ENCODE measurements around the gene POLD1. TPM values are rescaled to one million over a fixed set of nuclear protein-coding genes. Genes with fewer than 3 reads are reported as not detected.
"Not testable (repeated sequence)": the region's sequence is repeated elsewhere in the genome, so short reads cannot be mapped to it uniquely, and the experiment has no call there.

The POLD1 gene
- total RNA-seq, 1 donor from 2014 or later, result 19.8 TPM

DNA sequence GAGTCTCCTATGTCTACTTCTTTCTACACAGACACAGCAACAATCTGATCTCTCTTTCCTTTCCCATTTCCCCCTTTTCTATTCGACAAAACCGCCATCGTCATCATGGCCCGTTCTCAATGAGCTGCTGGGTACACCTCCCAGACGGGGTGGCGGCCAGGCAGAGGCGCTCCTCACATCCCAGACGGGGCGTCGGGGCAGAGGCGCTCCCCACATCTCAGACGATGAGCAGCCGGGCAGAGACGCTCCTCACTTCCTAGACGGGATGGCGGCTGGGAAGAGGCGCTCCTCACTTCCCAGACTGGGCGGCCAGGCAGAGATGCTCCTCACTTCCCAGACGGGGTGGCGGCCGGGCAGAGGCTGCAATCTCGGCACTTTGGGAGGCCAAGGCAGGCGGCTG lies 6.8 kb downstream of the POLD1 start:
- not testable (repeated sequence) for H3K27me3 ChIP-seq (ENCODE audit: control insufficient read depth in 3 of 3, insufficient read depth in 3 of 3, low read length in 3 of 3); H3K4me1 ChIP-seq (ENCODE audit: control insufficient read depth in 3 of 3, insufficient read depth in 3 of 3, low read length in 3 of 3); H3K36me3 ChIP-seq (ENCODE audit: control insufficient read depth in 3 of 3, insufficient read depth in 3 of 3, low read length in 3 of 3); H3K9ac ChIP-seq (ENCODE audit: low read depth in 1 of 3, low read length in 3 of 3); H3K27ac ChIP-seq (ENCODE audit: low read depth, low read length); H3K4me3 ChIP-seq (ENCODE audit: low read length in 3 of 3); H3K9me3 ChIP-seq (ENCODE audit: control insufficient read depth in 3 of 3, low read length in 3 of 3)

GRCh38 chr19:50392759-50393158 lies 8.6 kb downstream of the POLD1 start:
- H3K4me1 ChIP-seq (ENCODE audit: control insufficient read depth in 3 of 3, insufficient read depth in 3 of 3, low read length in 3 of 3), result no peaks in the 10 kb centered on the region
- no peak overlapping the region for H3K9ac ChIP-seq (ENCODE audit: low read depth in 1 of 3, low read length in 3 of 3)
- H3K27ac ChIP-seq (ENCODE audit: low read depth, low read length), result no peak overlapping the region
- H3K4me3 ChIP-seq (ENCODE audit: low read length in 3 of 3), result no peak overlapping the region
- H3K36me3 ChIP-seq (ENCODE audit: control insufficient read depth in 3 of 3, insufficient read depth in 3 of 3, low read length in 3 of 3), result peaks cover 0 to 2% (median under 1%) of the 10 kb centered on the region in 3 donors
- no peaks in the 10 kb centered on the region for H3K27me3 ChIP-seq (ENCODE audit: control insufficient read depth in 3 of 3, insufficient read depth in 3 of 3, low read length in 3 of 3)
- no peaks in the 10 kb centered on the region for H3K9me3 ChIP-seq (ENCODE audit: control insufficient read depth in 3 of 3, low read length in 3 of 3)

DNA sequence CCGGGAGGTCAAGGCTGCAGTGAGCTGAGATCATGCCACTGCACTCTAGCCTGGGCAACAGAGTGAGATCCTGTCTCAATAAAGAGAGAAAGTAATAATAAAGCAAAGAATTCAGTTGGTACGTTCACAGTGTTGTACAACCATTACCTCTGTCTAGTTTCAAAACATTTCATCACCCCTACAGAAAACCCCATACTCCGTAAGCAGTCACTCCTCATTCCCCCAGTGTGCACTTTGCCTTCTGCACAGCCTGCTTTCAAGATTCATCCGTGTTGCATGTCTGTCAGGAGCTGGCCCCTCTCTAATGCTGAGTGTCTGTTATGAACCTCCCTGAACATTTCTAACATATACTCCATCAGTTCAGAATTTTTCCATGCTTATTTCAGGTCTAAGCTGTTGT lies 9.4 kb downstream of the POLD1 start:
- H3K4me3 ChIP-seq (ENCODE audit: low read length in 3 of 3), result no peak overlapping the region
- no peaks in the 10 kb centered on the region for H3K36me3 ChIP-seq (ENCODE audit: control insufficient read depth in 3 of 3, insufficient read depth in 3 of 3, low read length in 3 of 3)
- H3K27me3 ChIP-seq (ENCODE audit: control insufficient read depth in 3 of 3, insufficient read depth in 3 of 3, low read length in 3 of 3), result no peaks in the 10 kb centered on the region
- no peak overlapping the region for H3K9ac ChIP-seq (ENCODE audit: low read depth in 1 of 3, low read length in 3 of 3)
- H3K27ac ChIP-seq (ENCODE audit: low read depth, low read length), result no peak overlapping the region
- H3K9me3 ChIP-seq (ENCODE audit: control insufficient read depth in 3 of 3, low read length in 3 of 3), result no peaks in the 10 kb centered on the region
- no peaks in the 10 kb centered on the region for H3K4me1 ChIP-seq (ENCODE audit: control insufficient read depth in 3 of 3, insufficient read depth in 3 of 3, low read length in 3 of 3)

GRCh38 chr19:50394017-50394416 lies 9.9 kb downstream of the POLD1 start:
- Histone ChIP-seq H3K9me3 (ENCODE audit: control insufficient read depth in 3 of 3, low read length in 3 of 3) (no peaks in the 10 kb centered on the region), H3K4me3 (ENCODE audit: low read length in 3 of 3) (no peak overlapping the region), H3K36me3 (ENCODE audit: control insufficient read depth in 3 of 3, insufficient read depth in 3 of 3, low read length in 3 of 3) (no peaks in the 10 kb centered on the region), H3K27me3 (ENCODE audit: control insufficient read depth in 3 of 3, insufficient read depth in 3 of 3, low read length in 3 of 3) (no peaks in the 10 kb centered on the region), H3K4me1 (ENCODE audit: control insufficient read depth in 3 of 3, insufficient read depth in 3 of 3, low read length in 3 of 3) (no peaks in the 10 kb centered on the region), H3K9ac (ENCODE audit: low read depth in 1 of 3, low read length in 3 of 3) (no peak overlapping the region), H3K27ac (ENCODE audit: low read depth, low read length) (no peak overlapping the region)

GRCh38 chr19:50398675-50399367 lies 14.7 kb downstream of the POLD1 start:
- H3K4me1 ChIP-seq (ENCODE audit: control insufficient read depth in 3 of 3, insufficient read depth in 3 of 3, low read length in 3 of 3), result no peaks in the 10 kb centered on the region
- no peaks in the 10 kb centered on the region for H3K27me3 ChIP-seq (ENCODE audit: control insufficient read depth in 3 of 3, insufficient read depth in 3 of 3, low read length in 3 of 3)
- peaks cover 0 to 3% (median 2%) of the 10 kb centered on the region in 3 donors for H3K36me3 ChIP-seq (ENCODE audit: control insufficient read depth in 3 of 3, insufficient read depth in 3 of 3, low read length in 3 of 3)
- H3K4me3 ChIP-seq (ENCODE audit: low read length in 3 of 3), result no peak overlapping the region
- H3K9ac ChIP-seq (ENCODE audit: low read depth in 1 of 3, low read length in 3 of 3), result no peak overlapping the region
- no peak overlapping the region for H3K27ac ChIP-seq (ENCODE audit: low read depth, low read length)
- H3K9me3 ChIP-seq (ENCODE audit: control insufficient read depth in 3 of 3, low read length in 3 of 3), result no peaks in the 10 kb centered on the region

DNA sequence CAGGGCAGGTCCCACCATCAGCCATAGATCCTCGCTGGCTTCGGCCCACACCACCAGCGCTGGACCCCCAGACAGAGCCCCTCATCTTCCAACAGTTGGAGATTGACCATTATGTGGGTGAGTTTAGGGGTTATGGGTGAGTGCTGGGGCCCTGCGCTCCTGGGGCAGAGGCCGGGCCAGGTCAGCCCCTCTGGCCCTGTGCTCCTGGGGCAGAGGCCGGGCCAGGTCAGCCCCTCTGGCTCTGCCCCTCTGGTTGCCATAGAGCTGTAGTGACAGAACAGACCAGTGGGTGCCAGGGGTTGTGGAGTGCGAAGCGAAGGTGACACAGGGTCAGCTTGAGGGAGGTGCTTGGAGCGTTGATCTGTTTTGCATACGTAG lies 15.2 kb downstream of the POLD1 start:
- Histone ChIP-seq H3K4me1 (ENCODE audit: control insufficient read depth in 3 of 3, insufficient read depth in 3 of 3, low read length in 3 of 3) (no peaks in the 10 kb centered on the region), H3K4me3 (ENCODE audit: low read length in 3 of 3) (no peak overlapping the region), H3K27me3 (ENCODE audit: control insufficient read depth in 3 of 3, insufficient read depth in 3 of 3, low read length in 3 of 3) (no peaks in the 10 kb centered on the region), H3K27ac (ENCODE audit: low read depth, low read length) (no peak overlapping the region), H3K36me3 (ENCODE audit: control insufficient read depth in 3 of 3, insufficient read depth in 3 of 3, low read length in 3 of 3) (peaks cover 0 to 5% (median 2%) of the 10 kb centered on the region in 3 donors), H3K9ac (ENCODE audit: low read depth in 1 of 3, low read length in 3 of 3) (no peak overlapping the region), H3K9me3 (ENCODE audit: control insufficient read depth in 3 of 3, low read length in 3 of 3) (no peaks in the 10 kb centered on the region)

- Histone ChIP-seq H3K9ac (ENCODE audit: low read depth in 1 of 3, low read length in 3 of 3) (no peak overlapping the region), H3K4me3 (ENCODE audit: low read length in 3 of 3) (no peak overlapping the region), H3K9me3 (ENCODE audit: control insufficient read depth in 3 of 3, low read length in 3 of 3) (no peaks in the 10 kb centered on the region), H3K27me3 (ENCODE audit: control insufficient read depth in 3 of 3, insufficient read depth in 3 of 3, low read length in 3 of 3) (no peaks in the 10 kb centered on the region), H3K36me3 (ENCODE audit: control insufficient read depth in 3 of 3, insufficient read depth in 3 of 3, low read length in 3 of 3) (peaks cover 5 to 6% (median 6%) of the 10 kb centered on the region in 3 donors), H3K27ac (ENCODE audit: low read depth, low read length) (no peak overlapping the region), H3K4me1 (ENCODE audit: control insufficient read depth in 3 of 3, insufficient read depth in 3 of 3, low read length in 3 of 3) (no peaks in the 10 kb centered on the region)
Measured at GRCh38 chr19:50401605-50402450, 17.7 kb downstream of the POLD1 start.

GRCh38 chr19:50402544-50403301 lies 18.6 kb downstream of the POLD1 start:
- no peak overlapping the region for H3K27ac ChIP-seq (ENCODE audit: low read depth, low read length)
- H3K36me3 ChIP-seq (ENCODE audit: control insufficient read depth in 3 of 3, insufficient read depth in 3 of 3, low read length in 3 of 3), result peaks cover 6 to 9% (median 7%) of the 10 kb centered on the region in 3 donors
- no peaks in the 10 kb centered on the region for H3K27me3 ChIP-seq (ENCODE audit: control insufficient read depth in 3 of 3, insufficient read depth in 3 of 3, low read length in 3 of 3)
- no peaks in the 10 kb centered on the region for H3K9me3 ChIP-seq (ENCODE audit: control insufficient read depth in 3 of 3, low read length in 3 of 3)
- no peak overlapping the region for H3K9ac ChIP-seq (ENCODE audit: low read depth in 1 of 3, low read length in 3 of 3)
- H3K4me3 ChIP-seq (ENCODE audit: low read length in 3 of 3), result no peak overlapping the region
- no peaks in the 10 kb centered on the region for H3K4me1 ChIP-seq (ENCODE audit: control insufficient read depth in 3 of 3, insufficient read depth in 3 of 3, low read length in 3 of 3)

- H3K27ac ChIP-seq (ENCODE audit: low read depth, low read length), result no peak overlapping the region
- H3K9me3 ChIP-seq (ENCODE audit: control insufficient read depth in 3 of 3, low read length in 3 of 3), result no peaks in the 10 kb centered on the region
- peaks cover 8 to 18% (median 15%) of the 10 kb centered on the region in 3 donors for H3K36me3 ChIP-seq (ENCODE audit: control insufficient read depth in 3 of 3, insufficient read depth in 3 of 3, low read length in 3 of 3)
- H3K9ac ChIP-seq (ENCODE audit: low read depth in 1 of 3, low read length in 3 of 3), result no peak overlapping the region
- H3K4me3 ChIP-seq (ENCODE audit: low read length in 3 of 3), result no peak overlapping the region
- H3K4me1 ChIP-seq (ENCODE audit: control insufficient read depth in 3 of 3, insufficient read depth in 3 of 3, low read length in 3 of 3), result no peaks in the 10 kb centered on the region
- no peaks in the 10 kb centered on the region for H3K27me3 ChIP-seq (ENCODE audit: control insufficient read depth in 3 of 3, insufficient read depth in 3 of 3, low read length in 3 of 3)
Measured at GRCh38 chr19:50406156-50406820, 22.1 kb downstream of the POLD1 start.

Measured in skeletal muscle tissue (tissue), 4 donors.